GM18505 (cell line): ENCODE results near the gene RARG.

Experiments used
- ATAC-seq: cut with Tn5 transposase; IDR thresholded peaks from one replicate; pipeline ENCODE4 v1.9.1; 2021; ENCODE audit not compliant: unreplicated experiment
- POLR2A ChIP-seq: IDR thresholded peaks from 4 replicates; pipeline ENCODE4 v1.6.1; 2011; ENCODE audit warnings: borderline replicate concordance; ENCODE audit not compliant: insufficient read depth, insufficient read length; ENCODE audit errors: extremely low read depth

The RARG gene

DNA sequence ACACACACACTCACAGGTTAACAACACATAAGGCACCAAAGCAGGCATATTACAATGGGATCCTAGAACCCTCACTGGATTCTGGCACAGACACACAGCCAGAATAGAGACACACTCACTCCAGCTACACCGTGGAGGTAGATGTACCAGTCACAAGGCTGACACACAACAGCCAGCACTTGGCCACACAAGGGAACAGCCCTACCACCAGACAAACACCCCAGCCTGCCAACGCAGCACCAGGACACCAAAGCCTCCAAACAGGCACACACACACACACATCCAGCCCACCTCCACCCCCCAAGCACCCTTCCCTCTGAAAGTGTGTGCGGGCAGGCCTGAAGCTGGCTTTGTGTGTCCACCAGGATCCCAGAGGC lies 14.1 kb downstream of the RARG start:
- no peak for TF ChIP-seq POLR2A
- ATAC-seq = no peak

DNA sequence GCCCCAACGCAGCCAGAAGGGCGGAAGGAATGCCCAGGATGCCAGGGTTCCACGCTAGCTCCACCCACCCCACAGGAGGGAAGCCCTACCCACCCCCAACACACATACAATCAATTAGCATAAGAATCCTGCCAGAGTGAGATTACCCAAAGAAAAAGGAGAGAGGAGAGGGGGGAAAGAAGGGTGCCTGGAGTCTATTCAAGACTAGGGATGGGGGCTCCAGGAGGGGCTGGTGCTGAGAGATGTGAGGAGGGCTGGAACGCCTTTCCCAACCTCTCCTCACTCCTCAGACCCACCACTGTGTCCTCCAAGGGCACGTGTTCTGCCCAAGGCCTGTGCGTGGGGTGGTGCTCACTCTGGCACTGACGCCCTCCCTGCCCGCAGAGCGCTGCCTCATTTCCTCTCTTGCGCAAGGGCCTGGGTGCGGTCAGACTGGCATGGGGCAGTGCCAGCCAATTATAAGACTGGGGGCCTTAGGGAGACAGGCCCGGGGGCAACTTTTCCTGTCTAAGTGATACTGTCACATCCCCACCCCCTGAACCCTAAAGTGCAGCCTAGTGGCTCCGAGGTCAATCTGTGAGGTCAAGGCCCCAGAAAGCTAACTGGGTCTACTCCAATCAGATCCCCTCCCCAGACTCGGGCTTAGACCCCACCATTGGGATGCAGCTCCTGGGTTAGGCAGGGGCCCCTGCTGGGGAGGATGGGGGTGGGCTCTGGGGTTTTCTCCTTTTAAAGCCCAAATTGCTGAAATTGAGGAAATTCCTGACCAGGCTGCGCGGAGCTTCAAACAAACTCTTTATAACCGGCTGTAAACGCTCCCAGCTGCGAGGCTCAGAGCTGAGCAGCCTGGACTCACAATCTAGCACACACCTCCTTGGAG lies 14.7 kb downstream of the RARG start:
- ATAC-seq = no peak
- no peak for TF ChIP-seq POLR2A

DNA sequence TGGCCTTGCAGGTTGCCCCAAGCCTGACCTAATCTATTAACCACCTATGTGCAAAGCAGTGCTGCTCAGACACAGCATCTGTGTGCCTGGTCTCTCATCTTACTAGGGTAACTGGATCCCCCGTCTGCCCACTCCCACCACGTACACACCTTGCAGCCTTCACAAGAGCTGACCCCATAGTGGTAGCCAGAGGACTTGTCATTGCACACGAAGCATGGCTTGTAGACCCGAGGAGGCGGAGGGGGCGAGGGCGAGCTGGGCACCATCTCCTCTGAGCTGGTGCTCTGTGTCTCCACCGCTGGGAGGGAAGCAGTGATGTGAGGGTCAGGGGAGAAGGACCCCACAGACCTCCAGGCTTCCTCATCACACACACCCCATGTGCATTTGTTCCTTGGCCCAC lies 16.5 kb downstream of the RARG start:
- no peak for TF ChIP-seq POLR2A
- ATAC-seq = no peak

DNA sequence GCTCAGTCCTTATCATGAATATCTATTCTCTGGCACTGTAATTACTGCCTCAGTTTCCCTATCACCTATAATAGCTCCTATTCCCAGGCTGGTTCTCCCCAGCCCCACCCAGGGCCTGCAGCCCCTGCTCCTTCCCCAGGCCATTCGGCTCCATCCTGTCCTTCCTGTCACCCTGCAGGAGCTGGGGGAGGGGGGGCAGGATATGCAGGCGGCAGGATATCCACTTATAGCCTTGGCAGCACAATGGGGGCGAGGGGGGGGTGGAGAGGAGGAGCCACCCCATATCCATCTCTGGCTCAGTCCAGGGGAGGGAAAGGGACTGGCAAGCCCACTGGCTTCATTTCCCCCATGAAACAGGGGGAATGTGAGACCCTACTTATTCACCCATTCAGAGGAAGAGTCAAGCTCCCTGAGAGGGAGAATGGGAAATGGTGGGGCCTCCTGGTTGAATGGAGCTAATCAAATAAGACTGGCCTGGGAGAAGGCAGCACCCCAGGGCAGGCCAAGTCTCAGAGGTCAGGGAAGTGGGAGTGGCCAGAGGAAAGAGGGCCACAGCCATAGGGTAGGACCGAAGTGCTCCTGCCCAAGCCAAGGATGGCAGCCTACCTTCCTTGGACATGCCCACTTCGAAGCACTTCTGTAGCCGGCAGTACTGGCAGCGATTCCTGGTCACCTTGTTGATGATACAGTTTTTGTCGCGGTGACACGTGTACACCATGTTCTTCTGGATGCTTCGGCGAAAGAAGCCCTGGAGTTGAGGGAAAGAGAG lies 17.1 kb downstream of the RARG start:
- ATAC-seq = no peak
- no peak for TF ChIP-seq POLR2A

DNA sequence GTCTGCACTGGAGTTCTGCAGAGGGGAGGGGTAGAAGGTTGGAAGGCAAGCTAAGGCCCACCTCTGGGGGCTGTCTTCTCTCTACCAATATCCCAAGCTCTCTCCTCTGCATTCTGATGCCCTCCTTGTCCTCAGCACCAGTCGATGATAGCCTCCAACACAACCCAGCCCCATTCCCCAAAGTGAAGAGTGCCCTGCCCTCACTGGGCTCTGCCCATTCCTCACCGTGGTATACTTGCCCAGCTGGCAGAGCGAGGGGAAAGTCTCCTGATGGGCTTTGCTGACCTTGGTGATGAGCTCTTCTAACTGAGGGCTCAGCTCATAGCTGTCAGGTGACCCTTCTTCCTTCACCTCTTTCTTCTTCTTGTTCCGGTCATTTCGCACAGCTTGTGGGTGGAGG lies 17.8 kb downstream of the RARG start:
- no peak for ATAC-seq
- TF ChIP-seq POLR2A = no peak

DNA sequence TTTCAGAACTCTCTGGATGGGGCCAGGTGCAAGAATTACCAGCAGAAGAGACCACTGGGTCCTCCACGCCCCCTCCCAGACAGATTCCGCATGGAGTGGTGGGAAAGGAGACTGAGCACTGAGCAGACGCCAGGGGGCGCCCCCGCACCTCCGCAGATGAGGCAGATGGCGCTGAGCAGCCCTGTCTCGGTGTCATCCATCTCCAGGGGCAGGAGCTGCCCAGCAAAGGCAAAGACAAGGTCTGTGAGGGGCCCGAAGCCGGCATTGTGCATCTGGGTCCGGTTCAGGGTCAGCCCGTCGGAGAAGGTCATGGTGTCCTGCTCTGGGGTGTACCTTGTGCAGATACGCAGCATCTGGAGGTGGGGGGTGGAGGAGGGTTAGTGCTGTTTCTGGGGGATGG lies 18.7 kb downstream of the RARG start:
- ATAC-seq = no peak

DNA sequence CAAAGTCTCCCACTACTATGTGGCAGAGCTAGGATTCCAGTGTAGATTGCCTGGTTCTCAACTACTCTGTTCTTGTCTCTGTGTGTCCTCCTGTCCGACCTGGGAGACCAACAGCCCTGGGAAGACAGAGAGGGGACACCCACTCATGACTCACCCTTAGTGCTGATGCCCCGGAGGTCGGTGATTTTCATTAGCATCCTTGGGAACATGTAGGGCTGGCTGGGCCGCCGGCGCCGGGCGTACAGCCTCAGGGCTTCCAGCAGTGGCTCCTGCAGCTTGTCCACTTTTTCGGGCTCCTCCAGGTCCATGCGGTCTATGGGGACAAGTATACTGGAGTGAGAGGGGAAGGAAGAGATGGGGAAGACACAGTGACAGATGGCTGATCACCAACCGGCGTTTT lies 19.1 kb downstream of the RARG start:
- TF ChIP-seq POLR2A = no peak
- ATAC-seq = no peak

More for the DNA sequence above, 18.7 kb downstream of the RARG start:
- TF ChIP-seq POLR2A = no peak

DNA sequence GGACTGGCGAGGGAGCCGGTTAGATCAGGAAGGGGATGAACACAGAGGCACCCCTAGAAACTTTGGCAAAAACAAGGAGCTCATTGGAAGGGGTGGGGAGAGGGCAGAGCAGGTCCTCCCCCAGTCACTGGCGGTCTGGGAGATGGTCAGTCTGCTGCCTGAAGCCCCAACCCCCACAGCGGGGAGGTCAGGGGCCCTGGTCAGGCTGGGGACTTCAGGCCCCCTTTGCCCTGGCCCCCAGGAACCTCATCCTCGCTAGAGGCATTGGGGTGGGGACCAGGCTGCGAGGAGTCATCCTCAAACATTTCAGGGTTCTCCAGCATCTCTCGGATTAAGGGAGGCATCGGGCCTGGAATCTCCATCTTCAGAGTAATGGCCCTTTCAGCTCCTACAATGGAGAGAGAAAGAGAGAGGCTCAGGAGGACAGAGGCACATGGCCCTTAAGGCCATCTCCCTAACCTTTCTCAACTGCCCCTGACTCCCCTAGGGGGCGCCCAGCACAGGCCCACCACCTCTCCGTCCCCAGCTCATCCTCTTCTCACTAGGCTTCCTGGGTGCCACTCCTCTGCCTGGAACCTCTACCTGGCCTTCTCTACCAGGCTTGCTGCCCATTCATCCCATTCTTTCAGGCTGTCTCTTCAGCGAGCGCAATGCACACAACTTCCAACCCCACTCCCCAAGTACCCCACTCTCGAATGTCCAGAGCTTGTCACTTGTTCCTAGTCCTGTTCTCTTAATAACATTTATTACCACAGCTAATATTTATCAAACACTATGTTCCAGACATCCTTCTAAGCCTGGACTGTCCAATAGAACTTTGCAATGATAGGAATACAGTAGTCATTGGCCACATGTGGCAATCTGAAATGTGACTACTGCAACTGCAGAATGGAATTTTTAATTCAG lies 20.3 kb downstream of the RARG start:
- no peak for TF ChIP-seq POLR2A
- no peak for ATAC-seq

DNA sequence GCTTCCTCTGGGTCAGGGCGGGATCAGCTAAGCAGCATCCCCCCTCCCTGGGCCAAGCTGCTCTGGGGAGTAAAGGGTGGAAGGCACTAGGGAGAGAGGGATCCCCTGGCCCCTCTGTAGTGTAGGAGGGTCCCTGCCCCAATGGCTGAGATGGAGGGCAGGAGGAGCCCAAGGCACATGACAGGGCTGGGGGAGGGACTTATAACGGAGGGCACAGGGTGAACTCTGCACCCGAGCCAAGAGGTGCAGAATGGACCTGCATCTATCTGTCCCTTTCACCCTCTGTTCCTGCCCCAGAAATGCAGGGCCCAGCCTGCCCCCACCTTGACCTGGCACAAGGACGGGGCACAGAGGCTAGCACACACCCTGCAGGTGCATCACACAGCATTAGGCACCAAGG lies 21.2 kb downstream of the RARG start:
- ATAC-seq = no peak
- TF ChIP-seq POLR2A = no peak

DNA sequence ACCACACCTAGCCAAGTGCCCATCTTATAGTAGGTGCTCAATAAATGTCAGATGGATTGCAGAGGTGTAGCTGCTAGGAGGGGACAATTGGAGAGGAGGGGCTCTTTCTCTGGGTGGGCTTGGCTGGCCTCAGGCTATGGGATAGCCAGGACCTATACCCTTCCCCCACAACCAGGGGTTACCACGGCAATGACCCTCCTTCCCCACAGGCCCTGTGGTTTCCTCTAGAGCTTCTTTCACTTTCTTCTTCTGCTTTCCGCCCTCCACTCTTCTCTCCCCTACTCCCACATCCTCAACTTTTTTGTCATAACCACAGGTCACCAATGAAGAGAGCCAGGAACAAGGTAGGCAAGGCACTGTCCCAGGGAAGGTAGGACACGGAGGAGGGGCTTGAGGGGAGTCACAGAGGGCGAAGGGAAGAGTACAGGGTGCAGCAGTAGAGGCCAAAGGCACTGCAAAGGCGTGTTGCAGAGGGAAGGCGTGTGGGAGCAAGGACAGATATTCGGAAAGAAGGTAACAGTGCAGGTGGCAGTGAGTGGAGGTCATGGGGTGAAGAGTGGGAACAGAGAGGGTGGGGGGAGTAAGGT lies 23.0 kb downstream of the RARG start:
- no peak for TF ChIP-seq POLR2A
- ATAC-seq = peak; percentile 40

DNA sequence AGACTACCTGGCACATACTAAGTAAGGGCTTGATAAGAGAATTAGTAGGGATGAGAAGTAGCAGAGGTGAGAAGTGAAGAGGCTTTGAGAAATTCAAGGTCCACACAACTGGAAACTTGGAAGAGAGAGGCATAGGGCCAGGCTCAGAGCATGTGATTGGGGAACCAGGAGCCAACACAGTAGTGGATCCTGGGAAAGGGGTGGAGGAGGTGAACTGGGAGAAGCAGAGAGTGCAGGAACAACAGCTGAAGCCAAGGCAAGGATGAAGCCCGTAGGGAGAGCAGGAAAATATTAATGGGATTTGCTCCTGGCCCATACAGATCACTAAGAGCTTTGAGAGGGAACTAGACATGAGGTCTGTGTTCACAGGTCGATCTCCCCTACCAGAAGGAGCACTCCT lies 23.6 kb downstream of the RARG start:
- no peak for ATAC-seq
- no peak for TF ChIP-seq POLR2A

DNA sequence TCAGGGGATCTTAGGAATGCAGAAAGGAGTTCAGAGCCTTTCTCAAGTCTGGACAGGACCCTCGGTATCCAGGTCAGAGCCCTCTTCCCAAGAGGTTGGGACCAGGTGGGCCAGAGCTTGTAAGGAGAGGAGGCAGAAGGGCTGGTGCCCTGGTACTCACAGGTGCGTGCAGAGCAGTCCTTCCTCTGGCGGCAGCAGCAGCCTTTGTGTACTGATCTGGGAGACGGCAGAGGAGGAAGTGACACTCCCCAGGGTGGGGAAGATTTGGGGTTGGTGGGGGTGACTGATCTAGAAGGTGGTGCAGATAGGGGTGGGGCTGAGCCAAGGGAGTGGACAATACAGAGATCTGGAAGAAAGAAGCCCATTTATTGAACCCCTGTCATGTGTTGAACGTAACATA lies 25.0 kb downstream of the RARG start, which contains the start of gene ITGB7:
ITGB7 (minus strand) TSS at position 210 of the 400 bp plus-strand sequence. CDS start 6,808 bp downstream, outside the sequence.
- ATAC-seq = peak; percentile 39
- peak; percentile 99 for TF ChIP-seq POLR2A
